ENCODE data around the gene GRIN2A. TPM values are rescaled to one million over a fixed set of nuclear protein-coding genes. Genes with fewer than 3 reads are reported as not detected.

The GRIN2A gene
- total and polyA plus RNA-seq, 2 of the 8 experiments (the other 6 are each of a cell fraction or from before 2014, with no cell fraction given) = 0.18 to 1.8 TPM

DNA sequence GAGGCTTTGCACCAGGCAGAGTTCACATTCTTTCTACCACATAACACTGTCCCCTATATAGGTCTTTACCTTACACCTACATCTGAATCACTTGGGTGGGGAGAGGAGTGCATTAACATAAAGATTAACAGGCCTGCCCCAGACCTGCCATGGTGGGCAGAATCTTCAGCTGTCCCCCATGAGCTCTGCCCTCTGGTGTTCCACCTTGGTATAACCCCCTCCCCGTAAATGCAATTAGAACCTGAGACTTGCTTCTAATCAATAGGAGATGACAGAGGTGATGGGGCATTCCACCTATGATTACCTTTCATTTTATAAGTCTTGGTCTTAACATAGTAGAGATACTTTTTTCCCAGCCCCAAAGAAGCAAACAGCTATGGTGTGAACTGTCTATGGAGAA lies 20.4 kb upstream of the GRIN2A start:
- Histone ChIP-seq H3K4me3 (ENCODE audit: extremely low read depth in 1 of 4, insufficient read depth in 2 of 4, low read depth in 3 of 4, low read length in 4 of 4) (no peak overlapping the region), H3K79me1 (ENCODE audit: low read depth, low read length) (no peaks in the 10 kb centered on the region), H3K23me2 (ENCODE audit: low read depth, low read length) (no peaks in the 10 kb centered on the region), H3K27me3 (replicated peaks in 1 of 4; ENCODE audit: control insufficient read depth in 3 of 4, extremely low read depth in 1 of 4, insufficient read depth in 3 of 4, low read length in 3 of 4) (no peaks in the 10 kb centered on the region), H2AK5ac (ENCODE audit: low read depth, low read length) (no peak overlapping the region), H4K8ac (ENCODE audit: extremely low read depth, insufficient read depth, low read length) (no peak overlapping the region), H3K56ac (replicated peaks; ENCODE audit: insufficient read length, low read depth, low read length) (no peak overlapping the region), H3K18ac (ENCODE audit: extremely low read depth, low read length) (no peak overlapping the region), H2BK5ac (ENCODE audit: low read depth, low read length) (no peak overlapping the region), H3K14ac (ENCODE audit: insufficient read length) (no peak overlapping the region), H2BK12ac (ENCODE audit: low read depth, low read length) (no peak overlapping the region), H3K9me3 (ENCODE audit: insufficient read depth in 2 of 2, low read depth in 1 of 2, low read length in 1 of 2) (peaks cover 0 to 4% of the 10 kb centered on the region in 2 experiments; a peak in 3 of 4 replicates), H3K23ac (ENCODE audit: insufficient read length) (no peak overlapping the region), H2BK15ac (ENCODE audit: low read length) (no peak overlapping the region), H2AFZ (ENCODE audit: low read length) (no peak overlapping the region), H3K79me2 (ENCODE audit: control insufficient read depth in 1 of 2, insufficient read depth in 2 of 2, low read length in 2 of 2) (no peaks in the 10 kb centered on the region), H3K4me2 (ENCODE audit: insufficient read depth in 1 of 2, low read depth in 2 of 2, low read length in 2 of 2) (no peak overlapping the region), H3K27ac (ENCODE audit: low read depth, low read length) (no peak overlapping the region), H3K4me1 (replicated peaks in 1 of 4; ENCODE audit: control insufficient read depth in 3 of 4, insufficient read depth in 4 of 4, low read length in 3 of 4) (no peaks in the 10 kb centered on the region; a peak in 1 of 7 replicates), H4K5ac (ENCODE audit: insufficient read length, low read depth, low read length) (no peak overlapping the region), H3K9ac (replicated peaks in 1 of 4; ENCODE audit: extremely low read depth in 1 of 4, low read depth in 3 of 4, low read length in 3 of 4) (no peak overlapping the region), H4K91ac (replicated peaks; ENCODE audit: insufficient read length, low read length) (no peak overlapping the region), H2BK20ac (ENCODE audit: low read length) (no peak overlapping the region), H3K36me3 (ENCODE audit: control insufficient read depth in 2 of 4, insufficient read depth in 4 of 4, low read length in 3 of 4) (no peaks in the 10 kb centered on the region), H2BK120ac (replicated peaks; ENCODE audit: low read depth, low read length) (no peak overlapping the region), H3K4ac (replicated peaks; ENCODE audit: insufficient read length, low read depth, low read length) (no peak overlapping the region), H4K20me1 (replicated peaks in 1 of 2; ENCODE audit: control insufficient read depth in 1 of 2, insufficient read depth in 2 of 2, low read length in 2 of 2) (no peaks in the 10 kb centered on the region)
- CTCF ChIA-PET (ENCODE audit: partially characterized antibody) = interaction anchor here (0.6 to 1.5 kb wide), 10 partner anchors 10 to 1057 kb away, joined by 3 to 5 read pairs (median 3); partner anchors contain the start of gene GRIN2A
- DNase-seq (ENCODE audit: low read depth in 1 of 2, low spot score in 2 of 2) (no peak), FAIRE-seq (no peak)
- POLR2A ChIA-PET (ENCODE audit: partially characterized antibody) = interaction anchor here (1.5 kb wide), 1 partner anchor 20 kb away, joined by 3 read pairs; the partner anchor contains the start of gene GRIN2A
- TF ChIP-seq POLR2A (IDR thresholded peaks at IDR 0.05; ENCODE audit: control extremely low read depth in 1 of 2, low read depth in 2 of 2, low read length in 2 of 2) = no peak
- TF ChIP-seq RAD21 (IDR thresholded peaks at IDR 0.05 in 1 of 2, conservative IDR thresholded peaks at IDR 0.05 in 1 of 2; ENCODE audit: low read depth in 2 of 2, low read length in 2 of 2) = peak; percentile 37 to 43
- peak; percentile 21 to 39 (median 34); a peak in 2 of 4 replicates for TF ChIP-seq CTCF (IDR thresholded peaks at IDR 0.05; ENCODE audit: control extremely low read depth in 1 of 3, insufficient read depth in 1 of 3, low read depth in 1 of 3, low read length in 3 of 3)
- TF ChIP-seq BRCA1 (IDR thresholded peaks at IDR 0.05; ENCODE audit: low read depth, low read length) = no peak
- no peak for TF ChIP-seq NANOG (IDR thresholded peaks at IDR 0.05; ENCODE audit: insufficient read depth, low read depth, low read length, poor library complexity, severe bottlenecking)
- 97% methylated on average over 1 of the region's 1 CpG; no CpG with 5 or more reads in 1 of the 2 experiments for WGBS, 2 experiments (ENCODE audit: extremely low coverage in 1 of 2, insufficient coverage in 1 of 2, insufficient read length in 1 of 2, insufficient replicate concordance in 2 of 2, low coverage in 1 of 2, low lambda C conversion rate in 2 of 2, missing lambda C conversion rate in 1 of 2)
